Measurements from ENCODE around the gene ANKRD37.

ANKRD37 gene

GRCh38 chr4:185399466-185399865 lies 2.8 kb downstream of the ANKRD37 start:
- no peak for DNase-seq (ENCODE audit: low spot score)
- TF ChIP-seq CTCF (IDR thresholded peaks at IDR 0.05; ENCODE audit: extremely low read depth, missing control alignments) = no peak

- TF ChIP-seq CTCF (IDR thresholded peaks at IDR 0.05; ENCODE audit: extremely low read depth, missing control alignments) = no peak
- DNase-seq (ENCODE audit: low spot score) = no peak
Measured at GRCh38 chr4:185404031-185404430, 7.4 kb downstream of the ANKRD37 start.

GRCh38 chr4:185405296-185405999 lies 8.8 kb downstream of the ANKRD37 start:
- TF ChIP-seq CTCF (IDR thresholded peaks at IDR 0.05; ENCODE audit: extremely low read depth, missing control alignments) = no peak
- no peak for DNase-seq (ENCODE audit: low spot score)

- TF ChIP-seq CTCF (IDR thresholded peaks at IDR 0.05; ENCODE audit: extremely low read depth, missing control alignments) = no peak
- no peak for DNase-seq (ENCODE audit: low spot score)
Measured at GRCh38 chr4:185408432-185408831, 11.8 kb downstream of the ANKRD37 start.

- DNase-seq (ENCODE audit: low spot score) = no peak
- no peak for TF ChIP-seq CTCF (IDR thresholded peaks at IDR 0.05; ENCODE audit: extremely low read depth, missing control alignments)
Measured at GRCh38 chr4:185411849-185412248, 15.2 kb downstream of the ANKRD37 start.

GRCh38 chr4:185412412-185412811 lies 15.8 kb downstream of the ANKRD37 start:
- no peak for DNase-seq (ENCODE audit: low spot score)
- no peak for TF ChIP-seq CTCF (IDR thresholded peaks at IDR 0.05; ENCODE audit: extremely low read depth, missing control alignments)

GRCh38 chr4:185416955-185417354 lies 20.3 kb downstream of the ANKRD37 start:
- DNase-seq (ENCODE audit: low spot score) = no peak
- TF ChIP-seq CTCF (IDR thresholded peaks at IDR 0.05; ENCODE audit: extremely low read depth, missing control alignments) = no peak

Measured in GM20000 (cell line).